H9 (cell line): ENCODE data around the gene IFT80. TPM values are rescaled to one million over a fixed set of nuclear protein-coding genes. Genes with fewer than 3 reads are reported as not detected.

Experiments
- DNase-seq: peaks from one replicate; pipeline ENCODE4 v3.0.0-alpha.2; 2017
- H2AFZ ChIP-seq: one replicate; pipeline ENCODE4 v1.6.1; 2013; ENCODE audit warnings: mild to moderate bottlenecking, low read length, control low read depth, moderate library complexity
- H2AK5ac ChIP-seq: 2 replicates; pipeline ENCODE4 v1.6.1; 2013; ENCODE audit warnings: low read length, control low read depth, mixed read lengths; ENCODE audit not compliant: insufficient read length
- H2BK120ac ChIP-seq: one replicate; pipeline ENCODE4 v1.6.1; 2013; ENCODE audit warnings: low read depth, mild to moderate bottlenecking, low read length, control low read depth, inconsistent platforms; ENCODE audit not compliant: poor library complexity, severe bottlenecking
- H2BK12ac ChIP-seq: 2 replicates; pipeline ENCODE4 v1.6.1; 2013; ENCODE audit warnings: low read length, control low read depth, mixed read lengths, low read depth; ENCODE audit not compliant: insufficient read length
- H2BK15ac ChIP-seq: 2 replicates; pipeline ENCODE4 v1.6.1; 2013; ENCODE audit warnings: low read depth, low read length, control low read depth
- H2BK20ac ChIP-seq: one replicate; pipeline ENCODE4 v1.6.1; 2013; ENCODE audit warnings: low read depth, mild to moderate bottlenecking, low read length, control low read depth, inconsistent platforms; ENCODE audit not compliant: poor library complexity, severe bottlenecking
- H2BK5ac ChIP-seq: 2 replicates; pipeline ENCODE4 v1.6.1; 2013; ENCODE audit warnings: low read length, control low read depth, mixed read lengths; ENCODE audit not compliant: insufficient read length
- H3K14ac ChIP-seq: 2 replicates; pipeline ENCODE4 v1.6.1; 2013; ENCODE audit warnings: low read length, control low read depth; ENCODE audit not compliant: insufficient read depth
- H3K18ac ChIP-seq: 2 replicates; pipeline ENCODE4 v1.6.1; 2013; ENCODE audit warnings: low read depth, mild to moderate bottlenecking, mixed read lengths, low read length, control low read depth; ENCODE audit not compliant: insufficient read length
- H3K23ac ChIP-seq: 2 replicates; pipeline ENCODE4 v1.6.1; 2013; ENCODE audit warnings: low read length, control low read depth, mixed read lengths, low read depth; ENCODE audit not compliant: insufficient read length
- H3K23me2 ChIP-seq: 2 replicates; pipeline ENCODE4 v1.6.1; 2013; ENCODE audit warnings: low read depth, mild to moderate bottlenecking, mixed read lengths, low read length, control low read depth; ENCODE audit not compliant: insufficient read length, poor library complexity, severe bottlenecking
- H3K27ac ChIP-seq: 2 replicates; pipeline ENCODE4 v1.5.1; 2013; ENCODE audit warnings: low read length, control low read depth, mixed read lengths, low read depth; ENCODE audit not compliant: insufficient read length
- H3K27me3 ChIP-seq: 2 replicates; pipeline ENCODE4 v1.6.1; 2013; ENCODE audit warnings: low read length, control low read depth, inconsistent platforms; ENCODE audit not compliant: insufficient read depth
- H3K4ac ChIP-seq: 2 replicates; pipeline ENCODE4 v1.6.1; 2013; ENCODE audit warnings: low read depth, mild to moderate bottlenecking, control low read depth, inconsistent platforms, low read length, moderate library complexity
- H3K4me1 ChIP-seq: 2 replicates; pipeline ENCODE4 v1.6.1; 2013; ENCODE audit warnings: low read length, control low read depth, inconsistent platforms; ENCODE audit not compliant: insufficient read depth
- H3K4me2 ChIP-seq: 2 replicates; pipeline ENCODE4 v1.6.1; 2013; ENCODE audit warnings: low read length, control low read depth, mixed read lengths; ENCODE audit not compliant: insufficient read length, insufficient read depth
- H3K56ac ChIP-seq: 2 replicates; pipeline ENCODE4 v1.6.1; 2013; ENCODE audit warnings: low read depth, mild to moderate bottlenecking, mixed read lengths, low read length, control low read depth; ENCODE audit not compliant: insufficient read length
- H3K79me1 ChIP-seq: 2 replicates; pipeline ENCODE4 v1.6.1; 2013; ENCODE audit warnings: low read depth, mild to moderate bottlenecking, moderate library complexity, low read length, control low read depth, inconsistent platforms; ENCODE audit not compliant: insufficient read depth, poor library complexity, severe bottlenecking
- H3K79me2 ChIP-seq: 2 replicates; pipeline ENCODE4 v1.6.1; 2013; ENCODE audit warnings: low read length, control low read depth, inconsistent platforms; ENCODE audit not compliant: insufficient read depth
- H3K9ac ChIP-seq: 2 replicates; pipeline ENCODE4 v1.6.1; 2013; ENCODE audit warnings: low read length, control low read depth, mixed read lengths; ENCODE audit not compliant: insufficient read length; ENCODE audit errors: extremely low read depth
- H3K9me3 ChIP-seq: one replicate; pipeline ENCODE4 v1.6.1; 2013; ENCODE audit warnings: low read depth, low read length, inconsistent platforms; ENCODE audit not compliant: control insufficient read depth
- H3T11ph ChIP-seq: one replicate; pipeline ENCODE4 v1.6.1; 2013; ENCODE audit warnings: mild to moderate bottlenecking, low read length, control low read depth, inconsistent platforms
- H4K20me1 ChIP-seq: one replicate; pipeline ENCODE4 v1.6.1; 2013; ENCODE audit not compliant: control insufficient read depth, insufficient read length, insufficient read depth
- H4K5ac ChIP-seq: 2 replicates; pipeline ENCODE4 v1.6.1; 2013; ENCODE audit warnings: low read depth, mild to moderate bottlenecking, mixed read lengths, low read length, control low read depth; ENCODE audit not compliant: insufficient read length
- H4K8ac ChIP-seq: replicated peaks from 2 replicates; pipeline ENCODE4 v1.6.1; 2013; ENCODE audit warnings: low read length, control low read depth, mixed read lengths, low read depth; ENCODE audit not compliant: insufficient read length
- H4K91ac ChIP-seq: 2 replicates; pipeline ENCODE4 v1.6.1; 2013; ENCODE audit warnings: low read depth, mild to moderate bottlenecking, moderate library complexity, mixed read lengths, low read length, control low read depth; ENCODE audit not compliant: insufficient read length
- H3K27ac Mint-ChIP-seq, 3 experiments: 2 replicates in 2 of 3; 3 replicates in 1 of 3; pipeline ENCODE4 v1.8.0; 2020 to 2021; ENCODE audit warnings: mixed read lengths in 3 of 3, mild to moderate bottlenecking in 1 of 3, moderate library complexity in 1 of 3
- H3K27me3 Mint-ChIP-seq: 2 replicates; pipeline ENCODE4 v1.8.0; 2021; ENCODE audit warnings: low read depth, mild to moderate bottlenecking, moderate library complexity, mixed read lengths
- H3K36me3 Mint-ChIP-seq, 3 experiments: 2 replicates in 2 of 3; 3 replicates in 1 of 3; pipeline ENCODE4 v1.8.0; 2020 to 2021; ENCODE audit warnings: low read depth in 3 of 3, mixed read lengths in 3 of 3; ENCODE audit not compliant: insufficient read depth in 1 of 3
- H3K4me1 Mint-ChIP-seq, 2 experiments: 2 replicates each; pipeline ENCODE4 v1.8.0; 2020; ENCODE audit warnings: mixed read lengths in 2 of 2
- H3K4me3 Mint-ChIP-seq, 2 experiments: 2 replicates in 1 of 2; 3 replicates in 1 of 2; pipeline ENCODE4 v1.8.0; 2020 to 2021; ENCODE audit warnings: mild to moderate bottlenecking in 2 of 2, mixed read lengths in 2 of 2, moderate library complexity in 1 of 2
- H3K9me3 Mint-ChIP-seq, 2 experiments: 2 replicates in 1 of 2; 3 replicates in 1 of 2; pipeline ENCODE4 v1.8.0; 2020; ENCODE audit warnings: mild to moderate bottlenecking in 2 of 2, mixed read lengths in 2 of 2, moderate library complexity in 1 of 2
- CTCF ChIP-seq: fragments of 200-600 bp; sonication (generic); conservative IDR thresholded peaks from 3 replicates; pipeline ENCODE4 v1.8.0; 2021; ENCODE audit warnings: antibody characterized with exemption, mild to moderate bottlenecking
- WGBS: extraction: QIAGEN DNeasy Blood & Tissue Kit; methylation state at CpG from one replicate; pipeline ENCODE4 v1.1.7; 2013; ENCODE audit warnings: missing lambda C conversion rate, low lambda C conversion rate, mixed read lengths; ENCODE audit not compliant: insufficient read length; ENCODE audit errors: extremely low coverage; 5-methylcytosine and 5-hydroxymethylcytosine counted together
- total RNA-seq: library from RNA; stranded (reverse); gene quantifications from 2 replicates; pipeline ENCODE4 v1.2.1, GENCODE V29; 2021

The IFT80 gene
- total RNA-seq, 1 experiment from 2014 or later, result 29.0 TPM

GRCh38 chr3:160369784-160370183, 29.2 kb downstream of the IFT80 start:
- DNase-seq, result no peak
- Histone ChIP-seq H4K91ac (no peak overlapping the region), H4K5ac (no peak overlapping the region), H3K23ac (no peak overlapping the region), H3T11ph (no peak overlapping the region), H3K9me3 (no peaks in the 10 kb centered on the region), H4K8ac (no peak overlapping the region), H3K27ac (no peak overlapping the region), H3K4me2 (no peak overlapping the region), H4K20me1 (no peaks in the 10 kb centered on the region), H3K14ac (no peak overlapping the region), H2BK120ac (no peak overlapping the region), H3K56ac (no peak overlapping the region), H3K9ac (no peak overlapping the region), H2BK20ac (no peak overlapping the region), H2AK5ac (no peak overlapping the region), H3K4me1 (no peaks in the 10 kb centered on the region), H3K4ac (no peak overlapping the region), H2BK12ac (no peak overlapping the region), H2AFZ (no peak overlapping the region), H2BK15ac (no peak overlapping the region), H3K79me2 (no peaks in the 10 kb centered on the region), H3K79me1 (no peaks in the 10 kb centered on the region), H2BK5ac (no peak overlapping the region), H3K23me2 (no peaks in the 10 kb centered on the region), H3K18ac (no peak overlapping the region), H3K27me3 (no peaks in the 10 kb centered on the region)
- TF ChIP-seq CTCF, result no peak
- H3K36me3 Mint-ChIP-seq, result peaks cover 17 to 19% (median 17%) of the 10 kb centered on the region in 3 experiments
- H3K27ac Mint-ChIP-seq, result no peak overlapping the region
- no CpG with 5 or more reads among the region's 1 CpG for WGBS
- peaks cover 5 to 7% of the 10 kb centered on the region in 2 experiments; a peak in 4 of 5 replicates for H3K9me3 Mint-ChIP-seq
- no peak overlapping the region for H3K4me3 Mint-ChIP-seq
- peaks cover 2 to 3% of the 10 kb centered on the region in 2 experiments; a peak in 2 of 4 replicates for H3K4me1 Mint-ChIP-seq
- H3K27me3 Mint-ChIP-seq, result no peaks in the 10 kb centered on the region
